Kidney (tissue), 14 donors: ENCODE data around the gene MSH5. TPM values are rescaled to one million over a fixed set of nuclear protein-coding genes. Genes with fewer than 3 reads are reported as not detected.
A peak's percentile ranks its signal among the peaks of the same experiment; 100 is the strongest.

Source experiments
- DNase-seq, 5 donors: peaks; one replicate each; pipeline ENCODE4 v3.0.0-alpha.2; 2013 to 2020
- FAIRE-seq: peaks from 2 replicates; lab custom pipeline; 2012; peaks lifted over from hg19 to GRCh38; lab: Jason Lieb, UNC
- H3K27ac ChIP-seq, 2 donors: one replicate each; pipeline ENCODE4 v1.7.0; 2013; ENCODE audit warnings: low read depth in 2 of 2, low read length in 2 of 2, inconsistent platforms in 1 of 2
- H3K27me3 ChIP-seq: one replicate; pipeline ENCODE4 v1.7.1; 2013; ENCODE audit warnings: low read length, inconsistent platforms; ENCODE audit not compliant: control insufficient read depth, insufficient read depth
- H3K36me3 ChIP-seq, 3 donors: one replicate each; pipeline versions ENCODE4 v1.7.0 to v1.7.1; 2013; ENCODE audit warnings: low read length in 3 of 3, control low read depth in 1 of 3, inconsistent platforms in 1 of 3; ENCODE audit not compliant: insufficient read depth in 3 of 3, control insufficient read depth in 2 of 3
- H3K4me1 ChIP-seq, 3 donors: one replicate each; pipeline versions ENCODE4 v1.7.0 to v1.7.1; 2013; ENCODE audit warnings: low read length in 3 of 3, inconsistent platforms in 1 of 3, low read depth in 1 of 3; ENCODE audit not compliant: control insufficient read depth in 2 of 3, insufficient read depth in 2 of 3
- H3K4me3 ChIP-seq, 3 donors: one replicate each; pipeline versions ENCODE4 v1.7.0 to v1.8.1; 2013; ENCODE audit warnings: low read length in 3 of 3, control low read depth in 1 of 3, inconsistent platforms in 1 of 3
- H3K9ac ChIP-seq, 3 donors: one replicate each; pipeline versions ENCODE4 v1.7.0 to v1.7.1; 2013; ENCODE audit warnings: low read length in 3 of 3, control low read depth in 1 of 3, inconsistent platforms in 1 of 3
- H3K9me3 ChIP-seq, 3 donors: one replicate each; pipeline versions ENCODE4 v1.7.0 to v1.7.1; 2013; ENCODE audit warnings: low read length in 3 of 3, control low read depth in 1 of 3, inconsistent platforms in 1 of 3; ENCODE audit not compliant: control insufficient read depth in 2 of 3, insufficient read depth in 1 of 3
- CTCF ChIP-seq: IDR thresholded peaks from 3 replicates; pipeline ENCODE4 v1.5.1; 2012; ENCODE audit warnings: mild to moderate bottlenecking, moderate library complexity, borderline replicate concordance; ENCODE audit not compliant: insufficient read depth; ENCODE audit errors: extremely low read depth
- intact Hi-C: fragments of 100-400 bp; cut with DNase I; formaldehyde crosslinking; loops from one replicate; pipeline ENCODE4 v1.11.1; 2022
- polyA plus RNA-seq: library from polyadenylated mRNA; stranded (reverse); fragments of 350-450 nt; fragmentation: Illumina TruSeq; extraction: RNeasy Lipid Tissue Mini Kit (QIAGEN cat#74804); gene quantifications from one replicate; pipeline ENCODE4 v1.2.3, GENCODE V29; 2014; ENCODE audit warnings: low read depth, low replicate concordance; ENCODE audit not compliant: insufficient read depth
- total RNA-seq: library from RNA; stranded (reverse); fragmentation: NEBNext Ultra II Directional; extraction: Animal tissue kit (Norgen Biotek cat#: 25700); gene quantifications from one replicate; pipeline ENCODE4 v1.2.1, GENCODE V29; 2021
- donor health status: control.
- donor health status: control.
- donor health status: control.
- donor health status: control.
- donor health status: control.
- donor health status: DM: yes; HTN: yes; CAD: no.
- donor health status: Normal renal cell carcinoma (clear cell type).

Gene MSH5
- total and polyA plus RNA-seq, 2 donors from 2014 or later, result 14.4 to 23.7 TPM

DNA sequence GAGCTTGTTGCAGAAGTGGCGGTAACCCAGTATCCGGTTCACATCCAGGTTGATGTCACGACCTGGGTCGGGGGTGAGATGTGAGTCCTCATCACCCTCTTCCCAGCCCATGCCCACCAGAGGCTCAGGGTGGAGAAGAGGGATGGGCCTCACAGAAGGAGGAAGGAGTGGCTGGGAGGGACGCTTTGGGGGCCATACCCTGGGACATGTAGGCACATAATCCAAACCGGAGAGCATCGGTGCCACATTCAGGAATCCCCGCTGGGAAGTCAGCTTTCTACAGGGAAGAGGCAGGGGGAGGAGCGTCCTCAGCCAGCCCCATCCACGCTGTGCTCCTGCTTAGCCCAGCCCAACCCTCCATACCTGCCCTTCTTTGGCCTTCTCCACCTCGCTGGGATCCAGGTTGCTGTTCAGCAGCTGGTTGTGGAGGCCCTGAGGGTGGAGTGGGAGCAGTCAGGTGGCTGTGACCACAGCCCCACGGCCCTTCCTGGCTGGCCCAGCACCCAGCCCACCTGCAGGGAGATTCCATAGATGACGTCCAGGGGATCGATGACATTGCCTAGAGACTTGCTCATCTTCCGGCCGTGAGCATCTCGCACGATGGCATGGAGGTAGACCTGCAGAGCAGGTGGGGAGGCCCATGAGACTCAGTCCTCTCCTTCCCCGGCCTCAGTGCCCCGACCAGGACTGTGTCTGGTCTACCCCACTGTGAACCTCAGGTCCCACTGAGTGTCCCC, 40.9 kb downstream of the MSH5 start:
- no peak for FAIRE-seq
- no peaks in the 10 kb centered on the region for H3K27me3 ChIP-seq
- H3K9me3 ChIP-seq, result no peaks in the 10 kb centered on the region
- H3K27ac ChIP-seq, result no peak overlapping the region
- no peak for TF ChIP-seq CTCF
- DNase-seq, result peak in 1 of 5 donors; percentile 60
- H3K4me3 ChIP-seq, result no peak overlapping the region
- peaks cover 0 to 14% (median 0%) of the 10 kb centered on the region in 3 donors for H3K4me1 ChIP-seq
- intact Hi-C loops, result no loop called here
- H3K9ac ChIP-seq, result no peak overlapping the region
- H3K36me3 ChIP-seq, result peaks cover 0 to 18% (median 18%) of the 10 kb centered on the region in 3 donors

GRCh38 chr6:31781244-31782125, 41.7 kb downstream of the MSH5 start:
- DNase-seq, result peak in 1 of 5 donors; percentile 75
- H3K27me3 ChIP-seq, result no peaks in the 10 kb centered on the region
- no peak for FAIRE-seq
- H3K9ac ChIP-seq, result no peak overlapping the region
- H3K9me3 ChIP-seq, result no peaks in the 10 kb centered on the region
- H3K4me3 ChIP-seq, result no peak overlapping the region
- TF ChIP-seq CTCF, result no peak
- H3K4me1 ChIP-seq, result peaks cover 0 to 6% (median 0%) of the 10 kb centered on the region in 3 donors
- no peak overlapping the region for H3K27ac ChIP-seq
- H3K36me3 ChIP-seq, result peaks cover 0 to 18% (median 18%) of the 10 kb centered on the region in 3 donors
- intact Hi-C loops, result no loop called here

- Histone ChIP-seq H3K36me3 (peaks cover 0 to 18% (median 18%) of the 10 kb centered on the region in 3 donors), H3K27me3 (no peaks in the 10 kb centered on the region), H3K4me1 (peaks cover 0 to 3% (median 0%) of the 10 kb centered on the region in 3 donors), H3K9me3 (no peaks in the 10 kb centered on the region), H3K4me3 (no peak overlapping the region), H3K9ac (no peak overlapping the region), H3K27ac (no peak overlapping the region)
- no peak for TF ChIP-seq CTCF
- peak in 1 of 5 donors; percentile 69 for DNase-seq
- intact Hi-C loops, result no loop called here
- no peak for FAIRE-seq
These were observed 42.5 kb downstream of the MSH5 start for GRCh38 chr6:31782126-31782855.
